Psoas muscle (tissue), 8 donors: Measurements from ENCODE around the gene WDR70. TPM values are rescaled to one million over a fixed set of nuclear protein-coding genes. Genes with fewer than 3 reads are reported as not detected.

Experiments
- ATAC-seq, 4 donors: fragments of 200-7000 bp; cut with Tn5 transposase; one replicate each; pipeline ENCODE4 v1.9.1; 2020; ENCODE audit warnings: moderate library complexity in 3 of 4, mild to moderate bottlenecking in 2 of 4
- DNase-seq, 2 donors: peaks; one replicate each; pipeline ENCODE4 v3.0.0-alpha.2; 2020
- H3K27ac ChIP-seq: fragments of 200-600 bp; one replicate; pipeline ENCODE4 v1.8.0; 2022
- H3K27me3 ChIP-seq, 3 donors: fragments of 200-600 bp in 1 of 3; one replicate each; pipeline versions ENCODE4 v1.6.1 to v1.8.0; 2013 to 2022; ENCODE audit warnings: low read length in 2 of 3, mild to moderate bottlenecking in 2 of 3, moderate library complexity in 1 of 3; ENCODE audit not compliant: insufficient read depth in 3 of 3
- H3K36me3 ChIP-seq, 2 donors: fragments of 200-600 bp in 1 of 2; one replicate each; pipeline versions ENCODE4 v1.6.1 to v1.8.0; 2013 to 2022; ENCODE audit warnings: low read depth in 1 of 2, mild to moderate bottlenecking in 1 of 2, moderate library complexity in 1 of 2; ENCODE audit not compliant: insufficient read depth in 1 of 2
- H3K4me1 ChIP-seq: fragments of 200-600 bp; one replicate; pipeline ENCODE4 v1.8.0; 2022
- H3K4me3 ChIP-seq: fragments of 200-600 bp; one replicate; pipeline ENCODE4 v1.8.0; 2022; ENCODE audit warnings: mild to moderate bottlenecking
- H3K9me3 ChIP-seq: fragments of 200-600 bp; one replicate; pipeline ENCODE4 v1.8.0; 2022
- CTCF ChIP-seq: fragments of 200-600 bp; IDR thresholded peaks from one replicate; pipeline ENCODE4 v1.8.0; 2022; ENCODE audit warnings: antibody characterized with exemption
- WGBS, 3 donors: extraction: QIAGEN DNeasy Blood & Tissue Kit; methylation state at CpG; one replicate each; pipeline versions ENCODE4 v1.1.6 to v1.1.7; 2013; 5-methylcytosine and 5-hydroxymethylcytosine counted together
- intact Hi-C, 2 donors: fragments of 100-400 bp; cut with DNase I; formaldehyde crosslinking; loops; one replicate each; pipeline versions ENCODE4 v1.11.0 to v1.14.2; 2022
- polyA plus RNA-seq, 3 donors: library from polyadenylated mRNA; stranded (reverse); fragments of 200-250 nt; gene quantifications; one replicate each; pipeline ENCODE4 v1.2.3, GENCODE V29; 2013
- total RNA-seq, 4 donors: library from RNA; stranded (reverse); fragmentation: NEBNext Ultra II Directional in 2 of 4; extraction: Animal tissue kit (Norgen Biotek cat#: 25700) in 2 of 4; gene quantifications; one replicate each; pipeline versions ENCODE4 v1.2.1 to v1.2.4, GENCODE V29; 2021 to 2023
- donor health status: healthy with polysubstance abuse.
- donor health status: DM: no; HTN: no; CAD: no; lungs with moderate emphysema.
- donor health status: Bipolar disorder and iron deficiency.
- donor health status: healthy.
- donor health status: DM: yes; HTN: yes; CAD: no.
- donor health status: DM: no; HTN: no; CAD: no.
- donor health status: DM: no; HTN: no; CAD: no.
- donor health status: DM: yes; HTN: yes; CAD: no.

WDR70 gene
- total and polyA plus RNA-seq, 7 donors: 16.3 to 37.8 (median 26.0) TPM

DNA sequence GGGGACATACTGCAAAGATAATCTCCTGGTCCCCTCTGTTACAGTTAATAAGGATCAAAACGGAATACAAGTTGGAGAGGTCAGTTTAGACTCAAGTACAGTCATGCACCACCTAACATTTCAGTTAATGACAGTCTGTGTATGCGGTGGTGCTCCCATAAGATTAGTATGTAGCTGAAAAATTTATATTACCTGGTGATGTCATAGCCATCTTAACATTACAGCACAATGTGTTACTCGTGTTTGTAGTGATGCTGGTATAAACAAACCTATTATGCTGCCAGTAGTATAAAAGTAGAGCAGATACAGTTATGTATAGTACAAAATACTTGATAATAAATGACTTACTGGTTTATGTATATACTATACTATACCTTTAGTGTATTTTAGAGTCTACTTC is 252.8 kb downstream of the WDR70 start:
- H3K36me3 ChIP-seq: no peaks in the 10 kb centered on the region
- H3K4me3 ChIP-seq: no peak overlapping the region
- H3K4me1 ChIP-seq: no peaks in the 10 kb centered on the region
- intact Hi-C loops: no loop called here
- no peaks in the 10 kb centered on the region for H3K27me3 ChIP-seq
- no peak overlapping the region for H3K27ac ChIP-seq
- H3K9me3 ChIP-seq: no peaks in the 10 kb centered on the region
- WGBS, 3 donors: 86 to 89% (median 86%) methylated on average over 3 of the region's 3 CpGs
- ATAC-seq (no peak), DNase-seq (no peak)
- TF ChIP-seq CTCF: no peak

GRCh38 chr5:37637165-37637845 is 258.2 kb downstream of the WDR70 start:
- WGBS, 3 donors: 71 to 77% (median 74%) methylated on average over 7 of the region's 7 CpGs
- no peak for DNase-seq
- peak overlapping the region; percentile 38 for H3K27ac ChIP-seq
- H3K4me3 ChIP-seq: no peak overlapping the region
- peak in 3 of 4 donors; percentile 27 to 51 (median 42) for ATAC-seq
- H3K4me1 ChIP-seq: peaks cover 26% of the 10 kb centered on the region
- intact Hi-C loops: no loop called here
- no peak for TF ChIP-seq CTCF
- no peaks in the 10 kb centered on the region for H3K36me3 ChIP-seq
- no peaks in the 10 kb centered on the region for H3K9me3 ChIP-seq
- H3K27me3 ChIP-seq: no peaks in the 10 kb centered on the region

DNA sequence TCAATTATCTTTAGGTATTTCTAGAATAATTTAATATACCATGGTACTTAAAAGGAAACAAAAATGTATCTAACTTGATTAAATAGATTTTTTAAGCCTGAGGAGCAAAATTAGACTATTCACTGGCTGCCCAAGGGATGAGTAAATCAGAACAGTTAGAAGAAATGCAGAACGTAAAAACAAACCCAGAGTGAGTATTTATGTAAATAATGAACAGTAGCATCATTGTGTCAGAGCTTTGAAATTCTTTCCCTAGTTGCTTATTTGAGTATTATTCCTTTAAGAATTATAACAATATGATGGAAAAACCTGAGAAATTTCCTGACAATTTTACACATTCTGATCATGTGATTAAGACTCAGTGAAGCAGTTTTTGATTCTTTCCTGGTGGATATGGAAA is 259.8 kb downstream of the WDR70 start:
- Histone ChIP-seq H3K27ac (no peak overlapping the region), H3K4me1 (peaks cover 26% of the 10 kb centered on the region), H3K4me3 (no peak overlapping the region), H3K36me3 (no peaks in the 10 kb centered on the region), H3K27me3 (no peaks in the 10 kb centered on the region), H3K9me3 (no peaks in the 10 kb centered on the region)
- intact Hi-C loops: no loop called here
- 62 to 85% (median 68%) methylated on average over 1 of the region's 1 CpG for WGBS, 3 donors
- ATAC-seq: no peak
- no peak for TF ChIP-seq CTCF
- no peak for DNase-seq

- 63 to 84% (median 73%) methylated on average over 2 of the region's 2 CpGs for WGBS, 3 donors
- Histone ChIP-seq H3K4me3 (no peak overlapping the region), H3K4me1 (peaks cover 26% of the 10 kb centered on the region), H3K27me3 (no peaks in the 10 kb centered on the region), H3K36me3 (no peaks in the 10 kb centered on the region), H3K9me3 (peaks cover 3% of the 10 kb centered on the region), H3K27ac (peak overlapping the region; percentile 60)
- DNase-seq (no peak), ATAC-seq (no peak)
- intact Hi-C loops: no loop called here
- TF ChIP-seq CTCF: no peak
These were observed 261.0 kb downstream of the WDR70 start for GRCh38 chr5:37640088-37640487.

GRCh38 chr5:37641933-37642332 is 262.8 kb downstream of the WDR70 start:
- Histone ChIP-seq H3K36me3 (no peaks in the 10 kb centered on the region), H3K27ac (peak overlapping the region; percentile 60), H3K9me3 (peaks cover 10% of the 10 kb centered on the region), H3K4me1 (peaks cover 26% of the 10 kb centered on the region), H3K27me3 (no peaks in the 10 kb centered on the region), H3K4me3 (no peak overlapping the region)
- 0 to 56% (median 47%) methylated on average over 1 of the region's 1 CpG for WGBS, 3 donors
- TF ChIP-seq CTCF: no peak
- intact Hi-C loops: no loop called here
- no peak for DNase-seq
- peak in 3 of 4 donors; percentile 49 to 71 (median 51) for ATAC-seq
